ENCODE measurements around the gene HNRNPH3.

DNA sequence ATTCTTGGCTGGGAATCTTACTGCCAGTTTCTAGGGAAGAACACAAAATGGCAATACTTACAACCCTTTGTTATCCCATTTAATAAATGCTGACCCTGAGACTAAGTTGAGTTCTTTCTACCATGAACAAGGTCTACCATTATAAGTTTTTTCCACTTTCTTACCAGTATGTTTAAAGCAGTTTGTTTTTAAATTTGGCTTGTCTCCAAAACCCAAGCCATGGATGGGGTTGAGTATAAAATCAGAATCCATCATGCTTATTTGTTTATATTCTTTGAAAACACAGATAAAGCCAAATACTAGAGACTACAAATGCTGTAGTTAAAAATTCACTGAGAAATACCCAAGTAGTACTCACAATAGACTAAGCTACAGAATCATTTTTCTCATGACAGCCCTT lies 41.1 kb upstream of the HNRNPH3 start:
- TF ChIP-seq, protein P1, sequence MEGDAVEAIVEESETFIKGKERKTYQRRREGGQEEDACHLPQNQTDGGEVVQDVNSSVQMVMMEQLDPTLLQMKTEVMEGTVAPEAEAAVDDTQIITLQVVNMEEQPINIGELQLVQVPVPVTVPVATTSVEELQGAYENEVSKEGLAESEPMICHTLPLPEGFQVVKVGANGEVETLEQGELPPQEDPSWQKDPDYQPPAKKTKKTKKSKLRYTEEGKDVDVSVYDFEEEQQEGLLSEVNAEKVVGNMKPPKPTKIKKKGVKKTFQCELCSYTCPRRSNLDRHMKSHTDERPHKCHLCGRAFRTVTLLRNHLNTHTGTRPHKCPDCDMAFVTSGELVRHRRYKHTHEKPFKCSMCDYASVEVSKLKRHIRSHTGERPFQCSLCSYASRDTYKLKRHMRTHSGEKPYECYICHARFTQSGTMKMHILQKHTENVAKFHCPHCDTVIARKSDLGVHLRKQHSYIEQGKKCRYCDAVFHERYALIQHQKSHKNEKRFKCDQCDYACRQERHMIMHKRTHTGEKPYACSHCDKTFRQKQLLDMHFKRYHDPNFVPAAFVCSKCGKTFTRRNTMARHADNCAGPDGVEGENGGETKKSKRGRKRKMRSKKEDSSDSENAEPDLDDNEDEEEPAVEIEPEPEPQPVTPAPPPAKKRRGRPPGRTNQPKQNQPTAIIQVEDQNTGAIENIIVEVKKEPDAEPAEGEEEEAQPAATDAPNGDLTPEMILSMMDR (IDR thresholded peaks at IDR 0.05): no peak
- TF ChIP-seq EZH2 (IDR thresholded peaks at IDR 0.05; ENCODE audit: borderline replicate concordance, insufficient read depth, low read depth, low read length, poor library complexity, severe bottlenecking): no peak
